DMS 273 (cell line): ENCODE results near the gene ZSCAN10.
"Not testable (repeated sequence)": the region's sequence is repeated elsewhere in the genome, so short reads cannot be mapped to it uniquely, and the experiment has no call there.

Experiments
- DNase-seq: peaks from one replicate; lab custom pipeline; 2025; ENCODE audit not compliant: unreplicated experiment; lab: John Stamatoyannopoulos, UW

ZSCAN10 gene

GRCh38 chr16:3065069-3065741, 33.9 kb downstream of the ZSCAN10 start, which contains the start of gene IL32:
TSS of gene IL32 (plus strand) at chr16:3065640. CDS start at chr16:3065812, 172 bp downstream.
- DNase-seq, result peak; percentile 62

- no peak for DNase-seq
These were observed 35.3 kb downstream of the ZSCAN10 start for GRCh38 chr16:3063625-3064386.

- DNase-seq, result no peak
These were observed 36.5 kb downstream of the ZSCAN10 start for GRCh38 chr16:3062553-3062952.

- peak; percentile 45 for DNase-seq
These were observed 38.6 kb downstream of the ZSCAN10 start for GRCh38 chr16:3060339-3061127.

- DNase-seq, result no peak
These were observed 39.3 kb downstream of the ZSCAN10 start for GRCh38 chr16:3059723-3060242.

- peak; percentile 95 for DNase-seq
These were observed 39.9 kb downstream of the ZSCAN10 start for GRCh38 chr16:3059041-3059722.

GRCh38 chr16:3058139-3059030, 40.7 kb downstream of the ZSCAN10 start:
- DNase-seq, result peak; percentile 64

GRCh38 chr16:3057181-3058138, 41.6 kb downstream of the ZSCAN10 start:
- DNase-seq, result no peak

- DNase-seq, result no peak
These were observed 42.5 kb downstream of the ZSCAN10 start for GRCh38 chr16:3056336-3057180.

- DNase-seq, result peak; percentile 42
These were observed 43.4 kb downstream of the ZSCAN10 start for GRCh38 chr16:3055734-3056115.

GRCh38 chr16:3054965-3055733, 43.9 kb downstream of the ZSCAN10 start:
- no peak for DNase-seq

GRCh38 chr16:3053330-3053710, 45.8 kb downstream of the ZSCAN10 start:
- DNase-seq, result not testable (repeated sequence)

GRCh38 chr16:3052571-3053329, 46.3 kb downstream of the ZSCAN10 start:
- DNase-seq, result not testable (repeated sequence)

- DNase-seq, result no peak
These were observed 47.6 kb downstream of the ZSCAN10 start for GRCh38 chr16:3051494-3051893.

GRCh38 chr16:3051009-3051408, 48.1 kb downstream of the ZSCAN10 start:
- no peak for DNase-seq

GRCh38 chr16:3050487-3050886, 48.6 kb downstream of the ZSCAN10 start:
- DNase-seq, result no peak
